ENCODE results near the gene PCNX1.

PCNX1 gene

GRCh38 chr14:71150737-71151136, 243.5 kb downstream of the PCNX1 start:
- no peak for DNase-seq (ENCODE audit: low read depth in 2 of 2)

GRCh38 chr14:71155743-71156142, 248.5 kb downstream of the PCNX1 start:
- DNase-seq (ENCODE audit: low read depth in 2 of 2) = no peak

GRCh38 chr14:71163050-71163841, 256.0 kb downstream of the PCNX1 start:
- no peak for DNase-seq (ENCODE audit: low read depth in 2 of 2)

- no peak for DNase-seq (ENCODE audit: low read depth in 2 of 2)
These were observed 256.8 kb downstream of the PCNX1 start for GRCh38 chr14:71163842-71164629.
